Cardiac septum (tissue), 1 donor: ENCODE measurements around the gene MRPS26. TPM values are rescaled to one million over a fixed set of nuclear protein-coding genes. Genes with fewer than 3 reads are reported as not detected.
A peak's percentile ranks its signal among the peaks of the same experiment; 100 is the strongest.
"Not testable (repeated sequence)": the region's sequence is repeated elsewhere in the genome, so short reads cannot be mapped to it uniquely, and the experiment has no call there.

Source experiments
- DNase-seq: peaks from one replicate; pipeline ENCODE4 v3.0.0-alpha.2; 2020; ENCODE audit warnings: low spot score
- intact Hi-C: fragments of 100-400 bp; cut with DNase I; formaldehyde crosslinking; loops from one replicate; pipeline ENCODE4 v1.14.0; 2022
- total RNA-seq: library from RNA; stranded (reverse); fragmentation: NEBNext Ultra II Directional; extraction: Animal tissue kit (Norgen Biotek cat#: 25700); gene quantifications from one replicate; pipeline ENCODE4 v1.2.1, GENCODE V29; 2021
- donor health status: DM: no; HTN: no; CAD: no.

MRPS26 gene
- total RNA-seq, 1 donor from 2014 or later: 43.0 TPM

DNA sequence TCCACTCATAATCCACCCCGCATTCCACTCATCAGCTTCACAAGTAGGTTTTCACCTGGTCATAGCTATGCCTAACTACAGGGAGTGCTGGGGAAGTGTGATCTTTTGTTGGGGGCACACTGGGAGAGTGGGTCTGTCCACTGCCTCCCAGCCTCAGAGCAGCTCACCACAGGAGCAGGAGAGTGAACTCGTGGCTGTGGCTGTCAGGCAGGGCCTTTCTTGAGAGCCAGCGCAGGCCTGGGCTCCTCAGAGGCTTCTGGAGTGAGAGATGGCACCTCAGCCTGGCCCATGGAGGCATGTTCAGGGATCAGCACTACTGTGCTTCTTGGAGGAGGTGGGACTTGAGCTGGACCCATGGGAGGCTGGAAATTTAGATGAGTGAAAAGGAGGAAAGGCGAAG lies 6.4 kb upstream of the MRPS26 start:
- intact Hi-C loops: no loop called here
- no peak for DNase-seq

DNA sequence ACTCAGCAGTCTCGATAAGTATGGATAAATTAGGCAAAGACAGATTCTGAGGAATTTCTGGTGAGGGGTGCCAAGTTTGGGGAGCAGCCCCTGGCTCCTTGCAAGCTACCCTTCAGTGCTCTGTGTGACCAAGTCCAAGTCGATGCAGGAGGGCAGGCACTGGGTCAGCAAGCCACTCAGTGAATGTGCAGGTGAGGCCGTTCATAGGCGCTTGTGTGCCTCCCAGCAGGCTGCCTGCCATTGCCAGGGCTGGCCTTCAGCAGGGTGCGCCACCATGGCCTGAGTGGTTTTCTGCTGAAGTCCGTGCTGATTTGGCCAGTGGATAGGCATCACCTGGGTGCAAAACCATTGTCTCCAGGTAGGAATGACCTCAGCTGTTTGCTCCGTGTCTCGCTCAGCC lies 5.8 kb upstream of the MRPS26 start:
- intact Hi-C loops: no loop called here

DNA sequence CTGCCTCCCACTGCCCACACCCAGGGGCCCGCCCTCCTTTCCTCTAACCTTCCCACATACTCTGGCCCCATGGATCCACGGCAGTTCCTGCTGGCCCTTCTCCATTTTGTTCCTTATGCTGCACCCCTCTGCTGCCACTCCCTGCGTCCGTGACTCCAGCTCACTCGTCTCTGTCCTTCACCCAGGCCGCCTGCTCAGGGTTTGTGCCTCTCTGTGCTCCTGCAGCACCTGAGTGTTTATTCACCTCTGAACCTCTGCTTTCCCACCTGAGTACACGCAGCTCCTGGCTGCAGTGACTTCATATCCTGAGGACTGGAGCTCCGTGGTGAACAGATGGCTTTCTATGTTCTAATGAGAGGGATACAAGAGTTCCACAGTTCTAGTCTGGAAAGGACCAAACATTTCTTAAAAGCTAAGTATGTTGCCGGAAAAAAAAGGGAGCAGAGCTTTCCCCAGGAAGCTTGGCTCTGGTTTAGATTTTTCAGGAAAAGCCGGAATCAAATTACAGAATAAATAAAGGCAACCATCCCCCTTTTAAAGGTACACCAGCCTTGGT lies 3.9 kb upstream of the MRPS26 start:
- intact Hi-C loops: no loop called here
- no peak for DNase-seq

More for the DNA sequence above, 5.8 kb upstream of the MRPS26 start:
- DNase-seq: no peak

DNA sequence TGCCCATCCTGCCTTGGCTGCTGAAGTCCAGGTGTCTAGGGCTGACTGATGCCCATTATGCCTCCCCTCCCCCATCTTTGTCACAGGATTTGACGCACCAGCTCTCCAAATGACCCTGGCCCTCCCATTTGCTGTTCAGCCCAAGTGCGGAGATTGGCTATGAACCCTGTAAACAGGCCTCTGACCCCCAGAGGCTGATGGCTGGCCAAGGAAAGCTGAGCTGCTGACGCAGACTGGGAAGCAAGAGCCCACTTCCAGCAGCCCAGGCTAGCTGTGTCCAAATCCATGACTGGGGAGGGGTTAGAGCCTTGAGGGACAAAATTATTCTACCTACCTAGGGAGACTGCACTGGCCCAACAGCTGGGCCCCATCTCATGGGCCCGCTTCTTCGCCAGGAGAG lies 3.2 kb upstream of the MRPS26 start:
- no peak for DNase-seq
- intact Hi-C loops: no loop called here

DNA sequence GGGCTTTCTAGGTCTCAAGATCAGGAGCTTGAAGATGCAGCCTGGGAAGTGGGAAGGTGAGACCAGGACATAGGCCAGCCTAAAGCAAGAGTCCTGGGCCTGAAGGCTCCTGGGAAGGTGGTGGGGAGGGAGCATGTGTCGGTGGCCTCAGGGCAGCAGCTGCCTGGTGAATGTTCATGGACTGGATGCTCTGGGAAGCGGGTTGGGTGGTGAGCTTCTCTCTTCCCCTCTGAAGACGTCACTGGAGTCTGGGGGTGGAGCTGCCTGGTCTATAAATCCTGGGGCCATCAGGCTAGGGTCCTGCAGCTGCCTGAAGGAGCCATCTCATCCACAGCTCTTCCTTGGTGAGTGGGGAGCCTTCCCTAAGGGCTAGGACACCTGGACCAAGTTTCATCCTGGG lies 2.5 kb upstream of the MRPS26 start, which contains the start of gene GNRH2:
Gene GNRH2 (plus strand): TSS at position 301 of the 400 bp plus-strand sequence. CDS start 793 bp downstream, outside the sequence.
- no peak for DNase-seq
- intact Hi-C loops: no loop called here

DNA sequence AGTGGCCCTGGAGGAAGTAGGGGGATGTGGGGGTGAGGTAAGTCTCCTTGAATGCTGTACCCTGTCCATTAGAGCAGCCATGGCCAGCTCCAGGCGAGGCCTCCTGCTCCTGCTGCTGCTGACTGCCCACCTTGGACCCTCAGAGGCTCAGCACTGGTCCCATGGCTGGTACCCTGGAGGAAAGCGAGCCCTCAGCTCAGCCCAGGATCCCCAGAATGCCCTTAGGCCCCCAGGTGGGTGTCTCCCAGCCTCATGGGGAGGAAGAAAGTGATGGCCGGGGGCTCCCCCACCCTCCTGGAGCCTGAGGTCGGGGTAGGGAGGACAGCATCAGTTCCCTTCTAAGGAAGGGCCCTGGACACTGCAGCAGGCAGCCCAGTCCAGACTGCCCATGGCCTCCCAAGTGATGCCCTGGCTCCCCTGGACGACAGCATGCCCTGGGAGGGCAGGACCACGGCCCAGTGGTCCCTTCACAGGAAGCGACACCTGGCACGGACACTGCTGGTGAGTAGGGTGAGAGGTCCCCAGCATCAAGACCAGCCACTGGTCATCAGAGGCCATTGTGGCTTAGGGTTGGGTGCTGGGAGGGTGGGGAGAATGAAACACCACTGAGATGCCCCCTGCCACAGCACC lies 1.4 kb upstream of the MRPS26 start:
- intact Hi-C loops: no loop called here
- no peak for DNase-seq

DNA sequence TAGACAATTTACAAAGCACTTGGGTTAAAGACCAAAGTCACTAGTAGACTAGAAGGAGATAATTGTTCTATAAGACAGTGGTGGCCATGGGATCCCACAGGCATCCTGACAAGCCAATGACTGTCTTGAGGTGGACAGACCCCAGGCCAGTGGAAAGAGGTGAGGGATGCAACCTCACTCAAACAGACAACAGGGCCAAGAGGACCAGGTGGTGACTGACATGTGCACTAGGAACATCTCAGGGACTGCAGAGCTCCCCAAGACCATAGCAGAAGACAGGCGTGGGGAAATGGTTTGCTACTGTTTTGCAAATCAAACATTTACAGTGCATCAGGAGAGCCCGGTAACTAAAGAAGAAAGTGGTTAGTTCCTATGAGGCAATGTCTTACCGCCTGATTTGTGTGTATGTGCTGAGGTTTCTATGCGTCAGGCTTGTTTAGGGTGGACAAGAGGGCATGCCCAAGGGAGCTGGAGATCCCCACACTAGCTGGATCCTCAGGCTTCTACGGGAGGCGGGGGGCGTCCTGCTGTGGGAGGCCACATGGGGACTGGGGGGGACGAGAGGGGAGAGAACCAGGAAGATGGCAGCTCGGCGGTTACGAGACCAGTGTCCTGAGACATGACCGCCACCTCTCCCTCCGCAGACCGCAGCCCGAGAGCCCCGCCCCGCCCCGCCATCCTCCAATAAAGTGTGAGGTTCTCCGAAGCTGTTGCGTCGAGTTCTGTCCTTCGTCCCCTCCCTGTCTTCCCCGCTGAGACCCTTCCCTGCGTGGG lies 623 bp upstream of the MRPS26 start:
- intact Hi-C loops: no loop called here
- DNase-seq: peak; percentile 87

DNA sequence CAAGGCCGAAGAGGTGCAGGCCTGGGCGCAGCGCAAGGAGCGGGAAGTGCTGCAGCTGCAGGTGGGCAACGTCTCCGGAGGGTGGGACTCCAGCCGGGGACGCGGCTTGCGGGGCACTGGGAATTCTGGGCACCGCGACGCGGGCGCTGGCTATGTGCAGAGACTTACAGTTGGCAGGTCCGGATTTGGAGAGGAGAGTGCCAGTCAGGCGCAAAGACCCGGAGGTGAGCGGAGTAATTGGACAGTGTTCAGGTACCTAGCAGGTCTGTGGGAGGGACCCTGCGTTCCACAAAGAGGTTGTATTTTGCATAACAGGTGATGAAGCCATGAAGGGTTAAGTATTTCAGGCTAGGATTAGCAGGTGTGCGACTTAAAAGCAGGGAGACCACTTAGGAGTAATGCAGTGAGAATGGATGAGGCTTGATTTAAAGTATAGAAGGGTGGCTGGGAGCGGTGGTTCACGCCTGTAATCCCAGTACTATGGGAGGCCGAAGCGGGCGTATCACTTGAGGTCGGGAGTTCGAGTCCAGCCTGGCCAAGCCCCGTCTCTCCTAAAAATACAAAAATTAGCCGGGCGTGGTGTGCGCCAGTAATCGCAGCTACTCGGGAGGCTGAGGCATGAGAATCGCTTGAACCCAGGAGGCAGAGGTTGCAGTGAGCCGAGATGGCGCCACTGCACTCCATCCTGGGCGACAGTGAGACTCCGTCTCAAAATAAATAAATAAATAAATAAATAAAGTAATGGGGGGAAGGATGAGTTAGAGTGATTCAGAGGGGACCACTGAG lies 1.0 kb downstream of the MRPS26 start:
- intact Hi-C loops: no loop called here
- no peak for DNase-seq

DNA sequence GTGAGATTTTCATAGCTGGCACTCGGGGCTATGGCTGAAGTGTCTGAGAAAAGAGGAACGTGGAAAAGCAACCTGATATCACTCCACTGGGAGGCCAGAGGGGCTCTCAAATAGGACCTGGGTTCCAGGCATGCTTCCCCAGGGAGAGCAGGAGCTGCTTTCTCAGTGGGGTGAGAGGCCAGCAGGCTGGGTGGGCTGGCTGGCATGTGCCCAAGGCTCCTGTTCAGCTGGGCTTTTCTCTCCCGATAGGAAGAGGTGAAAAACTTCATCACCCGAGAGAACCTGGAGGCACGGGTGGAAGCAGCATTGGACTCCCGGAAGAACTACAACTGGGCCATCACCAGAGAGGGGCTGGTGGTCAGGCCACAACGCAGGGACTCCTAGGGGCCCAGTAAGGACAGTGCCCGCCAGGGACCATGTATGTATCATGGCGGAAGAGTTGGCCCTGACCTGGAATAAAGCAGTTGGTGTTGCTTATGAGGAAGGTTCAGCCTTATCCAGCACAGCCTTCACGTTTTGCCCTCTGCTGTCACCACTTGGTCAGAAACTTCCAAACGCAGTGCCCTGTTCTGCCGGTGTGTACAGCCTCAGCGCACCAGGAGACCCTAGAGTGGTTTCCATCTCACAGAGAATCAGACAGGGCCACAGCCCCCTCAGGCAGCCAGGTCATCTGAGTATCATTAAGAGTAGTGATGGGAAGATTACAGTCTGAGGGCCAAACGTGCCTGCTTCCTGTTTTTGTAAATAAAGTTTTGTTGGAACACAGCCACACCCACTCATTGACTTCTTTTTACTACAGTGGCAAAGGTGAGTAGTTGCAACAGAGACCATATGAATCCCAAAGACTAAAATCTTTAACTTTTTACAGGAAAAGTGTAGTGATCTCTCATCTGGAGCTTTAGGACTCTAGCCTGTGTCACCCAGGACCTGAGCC lies 1.9 kb downstream of the MRPS26 start:
- intact Hi-C loops: no loop called here
- DNase-seq: no peak

DNA sequence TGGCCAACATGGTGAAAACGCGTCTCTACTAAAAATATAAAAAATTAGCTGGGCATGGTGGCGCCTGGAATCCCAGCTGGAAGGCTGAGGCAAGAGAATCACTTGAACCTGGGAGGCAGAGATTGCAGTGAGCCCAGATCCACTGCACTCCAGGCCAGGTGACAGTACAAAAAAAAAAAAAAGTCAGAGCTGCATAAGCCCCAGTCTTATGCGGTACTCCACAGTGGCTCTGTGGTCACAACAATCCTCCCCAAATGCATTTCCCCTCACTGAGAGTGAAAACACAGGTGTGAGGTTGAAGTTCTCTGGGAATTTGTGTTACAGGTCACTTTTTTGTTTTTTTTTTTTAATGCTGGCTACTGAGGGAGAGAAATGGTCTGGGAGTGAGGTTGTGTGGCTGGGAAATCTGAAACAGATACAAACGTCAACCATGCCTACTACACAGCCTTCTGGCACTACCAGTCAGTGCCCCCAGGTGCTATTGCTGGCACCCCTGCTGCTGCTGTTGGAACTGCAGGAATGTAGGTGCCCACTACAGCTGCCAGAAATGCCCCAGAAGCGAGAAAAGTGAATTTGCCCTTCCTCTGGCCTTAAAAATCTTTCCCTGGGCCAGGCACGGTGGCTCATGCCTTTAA lies 5.7 kb downstream of the MRPS26 start:
- no peak for DNase-seq
- intact Hi-C loops: loop anchor here (5.0 kb wide), 1 partner anchor 66 kb away; no protein-coding TSS in a partner anchor

DNA sequence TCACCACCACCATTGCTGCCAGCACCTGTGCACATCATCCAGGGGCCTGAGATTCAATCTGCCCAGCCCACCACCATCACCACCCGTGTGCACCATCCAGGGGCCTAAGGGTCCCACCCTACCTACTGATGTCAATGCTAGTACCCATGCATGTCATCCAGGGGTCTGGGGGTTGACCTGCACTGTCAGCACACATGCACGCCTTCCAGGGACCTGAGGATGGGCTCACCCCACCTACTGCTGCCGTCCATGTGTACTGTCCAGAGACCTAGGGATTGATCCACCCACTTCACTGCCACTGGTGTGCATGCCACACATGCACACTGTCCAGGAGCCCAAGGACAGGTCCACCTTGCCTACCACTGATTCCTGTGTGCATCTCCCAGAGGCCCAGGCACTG lies 13.6 kb downstream of the MRPS26 start:
- no peak for DNase-seq
- intact Hi-C loops: no loop called here

DNA sequence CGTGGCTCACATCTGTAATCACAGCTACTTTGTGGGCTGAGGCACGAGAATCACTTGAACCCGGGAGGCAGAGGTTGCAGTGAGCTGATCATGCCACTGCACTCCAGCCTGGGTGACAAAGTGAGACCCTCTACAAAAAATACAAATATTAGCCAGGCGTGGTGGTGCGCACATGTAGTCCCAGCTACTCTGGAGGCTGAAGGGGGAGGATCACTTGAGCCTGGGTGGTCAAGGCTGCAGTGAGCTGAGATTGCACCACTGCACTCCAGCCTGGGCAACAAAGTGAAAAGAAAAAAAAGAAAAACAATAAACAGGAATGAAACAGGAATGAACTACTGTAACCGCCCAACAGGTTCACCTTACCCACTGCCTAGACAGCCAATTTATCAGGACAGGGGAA lies 18.3 kb downstream of the MRPS26 start:
- intact Hi-C loops, DNase-seq: not testable (repeated sequence)

DNA sequence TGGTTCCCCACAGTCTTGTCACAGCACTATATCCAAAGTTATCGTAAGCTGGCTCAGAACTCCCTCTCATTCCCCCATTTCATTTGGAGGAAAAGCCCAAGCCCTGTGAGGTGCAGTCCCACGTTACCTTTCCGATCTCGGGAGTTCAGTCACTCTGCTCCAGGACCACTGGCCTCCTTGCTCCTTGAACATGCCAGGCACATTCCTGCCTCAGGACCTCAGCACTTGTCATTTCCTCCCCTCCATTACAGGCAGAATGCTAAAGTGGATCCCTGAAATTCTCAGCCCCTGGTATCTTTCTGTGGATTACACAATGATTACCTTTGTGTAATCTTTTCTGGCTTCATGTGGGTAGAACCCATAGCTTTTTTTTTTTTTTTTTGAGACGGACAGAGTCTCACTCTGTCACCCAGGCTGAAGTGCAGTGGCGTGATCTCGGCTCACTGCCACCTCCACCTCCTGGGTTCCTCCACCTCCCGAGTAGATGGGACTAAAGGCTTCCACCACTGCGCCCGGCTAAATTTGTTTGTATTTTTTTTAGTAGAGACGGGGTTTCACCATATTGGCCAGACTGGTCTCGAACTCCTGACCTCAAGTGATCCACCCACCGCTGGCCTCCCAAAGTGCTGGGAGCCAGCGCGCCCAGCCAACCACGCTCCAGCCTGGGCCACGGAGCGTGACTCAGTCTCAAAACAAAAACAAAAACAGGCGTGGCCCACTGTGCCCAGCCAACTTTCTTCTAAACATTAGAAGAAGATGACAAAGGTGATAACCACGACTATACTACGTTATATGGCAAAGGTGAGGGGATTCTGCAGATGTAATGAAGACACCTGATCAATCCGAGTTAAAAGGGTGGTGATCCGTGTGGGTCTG lies 21.5 kb downstream of the MRPS26 start:
- no peak for DNase-seq
- intact Hi-C loops: no loop called here

DNA sequence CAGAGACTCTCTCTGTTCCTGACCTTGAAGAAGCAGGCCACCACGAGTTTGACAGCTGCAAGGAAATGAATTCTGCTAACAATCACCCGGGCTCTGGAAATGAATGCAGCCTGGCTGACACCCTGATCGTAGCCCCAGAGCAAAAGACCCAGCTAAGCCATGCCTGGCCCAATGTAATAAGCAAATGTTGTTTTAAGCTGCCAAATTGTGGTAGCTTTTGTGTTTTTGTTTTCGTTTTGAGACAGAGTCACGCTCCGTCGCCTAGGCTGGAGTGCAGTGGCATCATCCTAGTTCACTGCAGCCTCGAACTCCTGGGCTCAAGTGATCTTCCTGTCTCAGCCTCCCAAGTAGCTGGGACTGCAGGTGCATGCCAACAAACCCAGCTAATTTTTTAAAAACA lies 22.2 kb downstream of the MRPS26 start:
- DNase-seq: no peak
- intact Hi-C loops: no loop called here

DNA sequence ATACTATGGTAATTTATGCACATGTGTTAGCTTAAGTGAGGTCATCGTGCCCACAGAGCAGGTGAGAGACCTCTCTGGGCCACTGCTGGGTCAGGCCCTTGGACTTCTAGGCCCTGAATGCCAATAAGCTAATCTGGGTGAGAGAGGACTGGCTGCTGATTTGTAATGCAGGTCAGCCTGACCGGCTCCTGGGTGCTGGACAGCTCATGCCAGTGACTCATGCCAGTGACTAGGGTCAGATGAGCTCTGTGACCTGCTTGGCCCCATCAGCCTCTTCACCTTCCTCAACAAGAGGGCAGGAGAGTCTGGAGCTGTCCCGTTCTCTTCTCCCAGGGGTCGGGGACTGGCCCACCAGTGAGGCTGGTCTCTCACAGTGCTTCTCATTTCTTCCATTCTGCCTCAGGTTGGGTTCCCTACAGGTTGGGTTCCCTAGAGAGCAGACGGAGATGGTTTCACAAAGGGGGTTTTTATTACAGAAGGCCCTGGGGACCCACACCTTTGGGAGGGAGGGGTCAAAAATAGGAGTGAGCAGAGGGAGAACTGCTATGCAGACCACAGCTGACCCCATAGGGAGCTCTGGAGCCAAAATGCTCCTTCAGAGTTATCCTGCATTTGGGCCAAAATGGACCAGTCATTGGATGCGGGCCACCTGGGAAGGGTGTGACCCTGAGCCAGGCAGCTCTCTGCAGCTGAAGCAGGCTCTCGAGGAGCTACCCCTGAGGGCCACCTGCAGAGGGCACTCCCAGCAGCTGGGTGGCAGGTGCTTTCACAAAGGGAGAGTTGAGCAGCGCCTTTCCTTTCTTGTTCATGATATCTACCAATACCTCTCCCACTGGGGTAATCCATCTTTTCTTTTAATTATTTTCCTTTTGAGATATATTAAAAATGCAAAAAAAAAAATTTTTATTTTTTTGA lies 23.4 kb downstream of the MRPS26 start:
- intact Hi-C loops: no loop called here

DNA sequence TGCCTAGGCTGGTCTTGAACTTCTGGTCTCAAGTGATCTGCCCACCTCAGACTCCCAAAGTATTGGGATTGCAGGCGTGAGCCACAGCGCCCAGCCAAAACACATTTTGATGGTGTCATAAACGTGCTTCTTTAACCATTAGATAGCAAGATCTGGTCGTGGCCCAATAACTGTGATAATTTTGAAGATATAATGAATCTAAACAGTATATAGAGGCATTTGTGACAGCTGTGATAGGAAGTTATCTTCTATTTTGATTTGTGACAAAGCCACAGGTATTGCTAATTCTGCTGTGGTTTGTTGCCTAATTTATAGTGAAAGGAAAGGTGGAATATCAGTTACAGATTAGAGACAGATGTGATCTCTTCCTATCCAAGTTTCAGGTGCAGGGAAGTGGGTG lies 24.9 kb downstream of the MRPS26 start:
- intact Hi-C loops: no loop called here
- no peak for DNase-seq

More for the DNA sequence above, 23.4 kb downstream of the MRPS26 start:
- DNase-seq: no peak

DNA sequence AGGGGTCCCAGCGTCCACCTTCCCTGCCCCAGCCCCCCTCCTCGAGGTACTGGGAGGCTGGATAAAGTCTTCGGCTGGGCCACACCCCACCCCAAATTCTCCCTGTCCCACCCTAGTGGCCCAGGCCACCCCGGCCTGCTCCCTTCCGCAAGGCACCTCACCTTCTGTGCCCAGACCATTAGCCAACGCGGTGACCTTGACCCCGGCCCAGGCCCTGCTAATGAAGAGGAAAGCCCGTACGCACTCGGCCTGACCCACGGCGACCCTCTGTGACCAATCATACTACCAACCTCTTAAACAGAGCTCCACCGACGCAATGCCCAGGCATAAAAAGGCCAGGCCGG lies 25.4 kb downstream of the MRPS26 start:
- no peak for DNase-seq
- intact Hi-C loops: no loop called here
